ENCODE data around the gene ERG.
A peak's percentile ranks its signal among the peaks of the same experiment; 100 is the strongest.

Gene ERG

GRCh38 chr21:38490411-38491020 lies 7.8 kb downstream of the ERG start:
- peak in 1 of 2 experiments; percentile 70 for DNase-seq (ENCODE audit: low read depth in 1 of 2, low spot score in 1 of 2)
- TF ChIP-seq SPI1 (IDR thresholded peaks at IDR 0.05; ENCODE audit: borderline replicate concordance, low read depth) (peak; percentile 74; the same call in 1 of the 2 replicates), POLR2AphosphoS5 (IDR thresholded peaks at IDR 0.05; ENCODE audit: low read depth) (no peak)
- Histone ChIP-seq H3K27me3 (ENCODE audit: insufficient read depth, poor library complexity, severe bottlenecking) (no peaks in the 10 kb centered on the region), H3K4me3 (replicated peaks; ENCODE audit: insufficient read depth, low read length) (no peak overlapping the region), H3K27ac (replicated peaks) (peak overlapping the region; percentile 81)

- Histone ChIP-seq H3K27ac (replicated peaks) (peak overlapping the region; percentile 81), H3K4me3 (replicated peaks; ENCODE audit: insufficient read depth, low read length) (no peak overlapping the region), H3K27me3 (ENCODE audit: insufficient read depth, poor library complexity, severe bottlenecking) (no peaks in the 10 kb centered on the region)
- no peak for TF ChIP-seq CTCF (IDR thresholded peaks at IDR 0.05; ENCODE audit: insufficient read depth, low read length)
- no peak for TF ChIP-seq GABPA (IDR thresholded peaks at IDR 0.05; ENCODE audit: low read depth)
- TF ChIP-seq POLR2AphosphoS5 (IDR thresholded peaks at IDR 0.05; ENCODE audit: low read depth), result no peak
- no peak for TF ChIP-seq SPI1 (IDR thresholded peaks at IDR 0.05; ENCODE audit: borderline replicate concordance, low read depth)
- TF ChIP-seq REST (IDR thresholded peaks at IDR 0.05; ENCODE audit: insufficient replicate concordance, low read depth), result no peak
- no peak for DNase-seq (ENCODE audit: low read depth in 1 of 2, low spot score in 1 of 2)
These were observed 8.5 kb downstream of the ERG start for GRCh38 chr21:38489729-38490128.

- no peak overlapping the region for H3K4me3 ChIP-seq (replicated peaks; ENCODE audit: insufficient read depth, low read length)
- DNase-seq (ENCODE audit: low read depth in 1 of 2, low spot score in 1 of 2), result no peak
- TF ChIP-seq SPI1 (IDR thresholded peaks at IDR 0.05; ENCODE audit: borderline replicate concordance, low read depth), result no peak
- no peak for TF ChIP-seq CTCF (IDR thresholded peaks at IDR 0.05; ENCODE audit: insufficient read depth, low read length)
- no peak for TF ChIP-seq REST (IDR thresholded peaks at IDR 0.05; ENCODE audit: insufficient replicate concordance, low read depth)
- no peak for TF ChIP-seq POLR2AphosphoS5 (IDR thresholded peaks at IDR 0.05; ENCODE audit: low read depth)
- no peak for TF ChIP-seq GABPA (IDR thresholded peaks at IDR 0.05; ENCODE audit: low read depth)
- no peaks in the 10 kb centered on the region for H3K27me3 ChIP-seq (ENCODE audit: insufficient read depth, poor library complexity, severe bottlenecking)
- peak overlapping the region; percentile 81 for H3K27ac ChIP-seq (replicated peaks)
These were observed 9.0 kb downstream of the ERG start for GRCh38 chr21:38489271-38489652.

- Histone ChIP-seq H3K27me3 (ENCODE audit: insufficient read depth, poor library complexity, severe bottlenecking) (no peaks in the 10 kb centered on the region), H3K27ac (replicated peaks) (peak overlapping the region; percentile 81), H3K4me3 (replicated peaks; ENCODE audit: insufficient read depth, low read length) (no peak overlapping the region)
- DNase-seq (ENCODE audit: low read depth in 1 of 2, low spot score in 1 of 2), result no peak
- no peak for TF ChIP-seq REST (IDR thresholded peaks at IDR 0.05; ENCODE audit: insufficient replicate concordance, low read depth)
These were observed 9.5 kb downstream of the ERG start for GRCh38 chr21:38488640-38489270.

All from HL-60 (cell line).